Measurements from ENCODE around the gene TUBB1.

The TUBB1 gene

DNA sequence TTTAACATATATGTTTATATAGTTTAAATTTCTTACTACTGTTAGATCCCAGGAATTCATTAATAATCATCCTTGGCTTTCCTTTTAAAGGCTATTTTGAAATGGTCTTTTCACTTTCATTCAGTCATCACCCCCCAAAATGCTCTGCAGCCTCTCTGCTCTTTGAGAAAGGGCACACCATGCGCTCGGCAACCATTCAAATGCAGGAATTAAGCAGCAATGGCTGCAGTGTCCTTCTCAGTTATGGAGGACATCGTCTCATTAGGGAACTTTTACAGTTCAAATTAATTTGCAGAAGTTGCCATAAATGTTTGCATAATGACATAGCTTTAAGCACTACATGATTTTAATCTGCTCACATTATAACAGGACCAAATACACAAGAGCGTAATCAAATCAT is 6.3 kb downstream of the TUBB1 start:
- no peak overlapping the region for H2AFZ ChIP-seq (ENCODE audit: low read length)
- no peaks in the 10 kb centered on the region for H3K27me3 ChIP-seq (ENCODE audit: insufficient read depth, low read length, poor library complexity, severe bottlenecking)
- peaks cover 14% of the 10 kb centered on the region for H3K4me1 ChIP-seq (ENCODE audit: insufficient read depth, low read length, poor library complexity, severe bottlenecking)
- no peak overlapping the region for H3K4me3 ChIP-seq (ENCODE audit: low read length, poor library complexity, severe bottlenecking)
- H3K4me2 ChIP-seq (ENCODE audit: low read depth, low read length, poor library complexity, severe bottlenecking): no peak overlapping the region
- no peaks in the 10 kb centered on the region for H3F3A ChIP-seq (ENCODE audit: low read depth)
- TF ChIP-seq CTCF (conservative IDR thresholded peaks at IDR 0.05; ENCODE audit: low read length) (no peak), EZH2phosphoT487 (IDR thresholded peaks at IDR 0.05; ENCODE audit: borderline replicate concordance) (no peak)
- peaks cover 46% of the 10 kb centered on the region for H3K79me2 ChIP-seq (ENCODE audit: insufficient read depth, low read length)
- H3K9ac ChIP-seq (ENCODE audit: low read depth, low read length, poor library complexity, severe bottlenecking): no peak overlapping the region
- H3K9me2 ChIP-seq (replicated peaks; ENCODE audit: low read depth, low read length): no peaks in the 10 kb centered on the region
- H3K9me3 ChIP-seq (ENCODE audit: insufficient read depth, low read depth, low read length): no peaks in the 10 kb centered on the region
- peaks cover 49% of the 10 kb centered on the region for H3K36me3 ChIP-seq (ENCODE audit: insufficient read depth, low read length)
- H4K20me1 ChIP-seq (ENCODE audit: insufficient read depth, low read length, poor library complexity, severe bottlenecking): peaks cover 29% of the 10 kb centered on the region

GRCh38 chr20:59026904-59027740 is 7.9 kb downstream of the TUBB1 start:
- no peak for TF ChIP-seq EZH2phosphoT487 (IDR thresholded peaks at IDR 0.05; ENCODE audit: borderline replicate concordance)
- TF ChIP-seq CTCF (conservative IDR thresholded peaks at IDR 0.05; ENCODE audit: low read length): no peak
- Histone ChIP-seq H3K4me3 (ENCODE audit: low read length, poor library complexity, severe bottlenecking) (peak overlapping the region; percentile 80), H3K9me2 (replicated peaks; ENCODE audit: low read depth, low read length) (no peaks in the 10 kb centered on the region), H3K36me3 (ENCODE audit: insufficient read depth, low read length) (peaks cover 49% of the 10 kb centered on the region), H2AFZ (ENCODE audit: low read length) (no peak overlapping the region), H3K27me3 (ENCODE audit: insufficient read depth, low read length, poor library complexity, severe bottlenecking) (no peaks in the 10 kb centered on the region), H3K9me3 (ENCODE audit: insufficient read depth, low read depth, low read length) (no peaks in the 10 kb centered on the region), H3K79me2 (ENCODE audit: insufficient read depth, low read length) (peaks cover 62% of the 10 kb centered on the region), H3K9ac (ENCODE audit: low read depth, low read length, poor library complexity, severe bottlenecking) (no peak overlapping the region), H4K20me1 (ENCODE audit: insufficient read depth, low read length, poor library complexity, severe bottlenecking) (peaks cover 37% of the 10 kb centered on the region), H3K4me2 (ENCODE audit: low read depth, low read length, poor library complexity, severe bottlenecking) (peak overlapping the region; percentile 76), H3F3A (ENCODE audit: low read depth) (no peaks in the 10 kb centered on the region), H3K4me1 (ENCODE audit: insufficient read depth, low read length, poor library complexity, severe bottlenecking) (peaks cover 20% of the 10 kb centered on the region)

DNA sequence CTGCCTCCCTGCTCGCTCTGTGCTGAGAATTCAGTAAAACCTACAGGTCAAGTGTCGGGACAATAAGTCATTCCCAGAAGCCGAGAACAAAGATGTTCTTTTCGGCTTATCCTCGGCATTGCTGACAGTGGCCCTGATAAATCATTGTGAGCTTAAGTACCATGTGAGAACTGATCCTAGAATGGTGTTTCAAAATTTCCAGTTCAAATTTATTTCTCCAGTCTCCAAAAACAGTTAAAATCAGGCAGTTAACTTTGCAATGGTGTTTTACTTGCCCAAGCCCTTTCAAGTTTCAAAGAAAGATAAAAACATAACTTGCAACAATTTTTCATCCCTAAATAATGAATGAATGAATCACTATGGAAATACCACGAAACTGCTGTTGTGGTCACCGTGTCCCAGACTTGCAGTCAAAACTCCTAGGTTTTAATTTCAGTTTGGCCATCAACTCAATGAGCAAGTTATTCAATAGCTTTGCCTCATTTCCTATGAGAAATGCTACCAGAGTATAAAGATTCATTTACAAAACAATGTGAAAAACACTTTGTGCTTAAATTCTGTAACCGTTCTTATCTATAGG is 8.6 kb downstream of the TUBB1 start:
- no peak for TF ChIP-seq EZH2phosphoT487 (IDR thresholded peaks at IDR 0.05; ENCODE audit: borderline replicate concordance)
- TF ChIP-seq CTCF (conservative IDR thresholded peaks at IDR 0.05; ENCODE audit: low read length): no peak
- H3F3A ChIP-seq (ENCODE audit: low read depth): no peaks in the 10 kb centered on the region

More for the DNA sequence above, 8.6 kb downstream of the TUBB1 start:
- H3K9ac ChIP-seq (ENCODE audit: low read depth, low read length, poor library complexity, severe bottlenecking): no peak overlapping the region
- H3K79me2 ChIP-seq (ENCODE audit: insufficient read depth, low read length): peaks cover 65% of the 10 kb centered on the region
- peaks cover 37% of the 10 kb centered on the region for H4K20me1 ChIP-seq (ENCODE audit: insufficient read depth, low read length, poor library complexity, severe bottlenecking)
- H3K4me1 ChIP-seq (ENCODE audit: insufficient read depth, low read length, poor library complexity, severe bottlenecking): peaks cover 20% of the 10 kb centered on the region
- H3K9me3 ChIP-seq (ENCODE audit: insufficient read depth, low read depth, low read length): no peaks in the 10 kb centered on the region
- no peak overlapping the region for H2AFZ ChIP-seq (ENCODE audit: low read length)
- peak overlapping the region; percentile 76 for H3K4me2 ChIP-seq (ENCODE audit: low read depth, low read length, poor library complexity, severe bottlenecking)
- no peaks in the 10 kb centered on the region for H3K9me2 ChIP-seq (replicated peaks; ENCODE audit: low read depth, low read length)
- peaks cover 51% of the 10 kb centered on the region for H3K36me3 ChIP-seq (ENCODE audit: insufficient read depth, low read length)
- no peaks in the 10 kb centered on the region for H3K27me3 ChIP-seq (ENCODE audit: insufficient read depth, low read length, poor library complexity, severe bottlenecking)
- H3K4me3 ChIP-seq (ENCODE audit: low read length, poor library complexity, severe bottlenecking): peak overlapping the region; percentile 80

All from Loucy (cell line).